Spleen (tissue), 11 donors: ENCODE results near the gene TRMT112. TPM values are rescaled to one million over a fixed set of nuclear protein-coding genes. Genes with fewer than 3 reads are reported as not detected.

Experiments
- DNase-seq: peaks from one replicate; pipeline ENCODE4 v3.0.0-alpha.2; 2020
- H3K27ac ChIP-seq, 8 donors: fragments of 200-600 bp; sonication (generic) in 7 of 8; 1 replicate in 4 of 8; 2 replicates in 4 of 8; pipeline versions ENCODE4 v1.5.0 to v1.8.0; 2016 to 2021; ENCODE audit warnings: inconsistent platforms in 4 of 8, mild to moderate bottlenecking in 4 of 8, moderate library complexity in 1 of 8
- H3K27me3 ChIP-seq, 7 donors: fragments of 200-600 bp; sonication (generic) in 6 of 7; replicated peaks in 1 of 7; 1 replicate in 4 of 7; 2 replicates in 3 of 7; pipeline versions ENCODE4 v1.5.0 to v1.8.0; 2016 to 2021; ENCODE audit warnings: inconsistent platforms in 3 of 7, mild to moderate bottlenecking in 1 of 7
- H3K36me3 ChIP-seq, 6 donors: fragments of 200-600 bp; sonication (generic) in 5 of 6; 1 replicate in 4 of 6; 2 replicates in 2 of 6; pipeline versions ENCODE4 v1.5.0 to v1.8.0; 2016 to 2021; ENCODE audit warnings: inconsistent platforms in 2 of 6
- H3K4me1 ChIP-seq, 6 donors: fragments of 200-600 bp; sonication (generic) in 5 of 6; 1 replicate in 3 of 6; 2 replicates in 3 of 6; pipeline versions ENCODE4 v1.5.0 to v1.8.0; 2016 to 2021; ENCODE audit warnings: inconsistent platforms in 3 of 6
- H3K4me3 ChIP-seq, 8 donors: fragments of 200-600 bp; sonication (generic) in 7 of 8; 1 replicate in 4 of 8; 2 replicates in 4 of 8; pipeline versions ENCODE4 v1.5.0 to v1.8.0; 2016 to 2021; ENCODE audit warnings: inconsistent platforms in 4 of 8, mild to moderate bottlenecking in 4 of 8, moderate library complexity in 2 of 8
- H3K9me3 ChIP-seq, 8 donors: fragments of 200-600 bp; sonication (generic) in 7 of 8; 1 replicate in 4 of 8; 2 replicates in 4 of 8; pipeline versions ENCODE4 v1.5.0 to v1.8.0; 2016 to 2021; ENCODE audit warnings: inconsistent platforms in 4 of 8
- CTCF ChIP-seq, 11 experiments: fragments of 200-600 bp in 7 of 11; fragments of 450-650 bp in 4 of 11; sonication (generic) in 4 of 11; IDR thresholded peaks in 8 of 11; conservative IDR thresholded peaks in 3 of 11; 1 replicate in 7 of 11; 2 replicates in 4 of 11; pipeline versions ENCODE4 v1.4.0 to v1.8.0; 2016 to 2021; ENCODE audit warnings: antibody characterized with exemption in 11 of 11, inconsistent platforms in 4 of 11, mild to moderate bottlenecking in 1 of 11
- POLR2A ChIP-seq, 3 donors: fragments of 450-650 bp; IDR thresholded peaks; one replicate each; pipeline ENCODE4 v1.5.1; 2017; ENCODE audit warnings: antibody characterized with exemption in 3 of 3, mild to moderate bottlenecking in 1 of 3
- POLR2AphosphoS5 ChIP-seq, 3 donors: sonication (generic); formaldehyde crosslinking; IDR thresholded peaks; one replicate each; pipeline ENCODE4 v1.5.1; 2017; ENCODE audit warnings: antibody characterized with exemption in 3 of 3
- WGBS, 5 donors: extraction: QIAGEN DNeasy Blood & Tissue Kit in 3 of 5; methylation state at CpG; one replicate each; pipeline versions ENCODE4 v1.1.5 to v1.1.7; 2013 to 2018; 5-methylcytosine and 5-hydroxymethylcytosine counted together
- intact Hi-C: fragments of 100-400 bp; cut with DNase I; formaldehyde crosslinking; loops from one replicate; pipeline ENCODE4 v1.15.0; 2023; ENCODE audit warnings: low total_unique reads
- polyA plus RNA-seq, 3 donors: library from polyadenylated mRNA; stranded (reverse); fragments of 200-250 nt; gene quantifications; one replicate each; pipeline ENCODE4 v1.2.1, GENCODE V29; 2013
- total RNA-seq, 7 donors: library from RNA; depleted of rRNA in 3 of 7; stranded (reverse); fragments of >200 nt in 3 of 7; fragmentation: NEBNext Ultra II Directional in 4 of 7; extraction: Animal tissue kit (Norgen Biotek cat#: 25700) in 4 of 7; gene quantifications; one replicate each; pipeline versions ENCODE4 v1.1.0 to v1.2.1, GENCODE V29; 2016 to 2021
- donor health status: healthy with polysubstance abuse.
- donor health status: DM: no; HTN: no; CAD: no; lungs with moderate emphysema.
- donor health status: DM: no; HTN: no; CAD: no.
- donor health status: Bipolar disorder and iron deficiency.
- donor health status: healthy.
- donor health status: DM: no; HTN: no; CAD: no.
- donor health status: DM: yes; HTN: yes; CAD: no.

The TRMT112 gene
- total and polyA plus RNA-seq, 10 donors, result 138 to 431 (median 267) TPM

GRCh38 chr11:64305691-64306562, 11.4 kb downstream of the TRMT112 start:
- Histone ChIP-seq H3K4me3 (peak overlapping the region; percentile 70 to 91 (median 80)), H3K9me3 (no peaks in the 10 kb centered on the region), H3K36me3 (peaks cover 0 to 39% (median 0%) of the 10 kb centered on the region in 6 donors), H3K27ac (peak overlapping the region; percentile 81 to 98 (median 94)), H3K4me1 (peaks cover 23 to 67% (median 27%) of the 10 kb centered on the region in 6 donors), H3K27me3 (peaks cover 0 to 17% (median 4%) of the 10 kb centered on the region in 7 donors)
- WGBS, 5 donors, result 0 to 1% (median 1%) methylated on average over 5 to 71 of the region's 71 CpGs
- peak in 7 of 11 experiments; percentile 12 to 60 (median 48) for TF ChIP-seq CTCF (IDR thresholded peaks at IDR 0.05 in 8 of 11, conservative IDR thresholded peaks at IDR 0.05 in 3 of 11)
- TF ChIP-seq POLR2AphosphoS5 (IDR thresholded peaks at IDR 0.05), result peak; percentile 56 to 70 (median 62)
- TF ChIP-seq POLR2A (IDR thresholded peaks at IDR 0.05), result no peak
- intact Hi-C loops, result no loop called here
- peak; percentile 95 for DNase-seq

GRCh38 chr11:64305075-64305690, 12.2 kb downstream of the TRMT112 start, which contains the start of gene ESRRA:
ESRRA (plus strand) TSS chr11:64305524; CDS start chr11:64307180, 1,656 bp downstream.
- peak within 1 kb of the TSS; percentile 70 to 91 (median 80) for H3K4me3 ChIP-seq
- peaks cover 30 to 70% (median 35%) of the 10 kb centered on the region in 6 donors for H3K4me1 ChIP-seq
- peak within 1 kb of the TSS; percentile 81 to 98 (median 94) for H3K27ac ChIP-seq
- intact Hi-C loops, result no loop called here
- DNase-seq, result peak; percentile 100
- 1% methylated on average over 27 to 81 of the region's 81 CpGs for WGBS, 5 donors
- H3K27me3 ChIP-seq, result peaks cover 0 to 24% (median 12%) of the 10 kb centered on the region in 7 donors
- H3K36me3 ChIP-seq, result peaks cover 0 to 32% (median 0%) of the 10 kb centered on the region in 6 donors
- TF ChIP-seq POLR2AphosphoS5 (IDR thresholded peaks at IDR 0.05), result peak; percentile 90
- peak in 1 of 3 donors; percentile 69 for TF ChIP-seq POLR2A (IDR thresholded peaks at IDR 0.05)
- no peak for TF ChIP-seq CTCF (IDR thresholded peaks at IDR 0.05 in 8 of 11, conservative IDR thresholded peaks at IDR 0.05 in 3 of 11)
- H3K9me3 ChIP-seq, result no peaks in the 10 kb centered on the region

DNA sequence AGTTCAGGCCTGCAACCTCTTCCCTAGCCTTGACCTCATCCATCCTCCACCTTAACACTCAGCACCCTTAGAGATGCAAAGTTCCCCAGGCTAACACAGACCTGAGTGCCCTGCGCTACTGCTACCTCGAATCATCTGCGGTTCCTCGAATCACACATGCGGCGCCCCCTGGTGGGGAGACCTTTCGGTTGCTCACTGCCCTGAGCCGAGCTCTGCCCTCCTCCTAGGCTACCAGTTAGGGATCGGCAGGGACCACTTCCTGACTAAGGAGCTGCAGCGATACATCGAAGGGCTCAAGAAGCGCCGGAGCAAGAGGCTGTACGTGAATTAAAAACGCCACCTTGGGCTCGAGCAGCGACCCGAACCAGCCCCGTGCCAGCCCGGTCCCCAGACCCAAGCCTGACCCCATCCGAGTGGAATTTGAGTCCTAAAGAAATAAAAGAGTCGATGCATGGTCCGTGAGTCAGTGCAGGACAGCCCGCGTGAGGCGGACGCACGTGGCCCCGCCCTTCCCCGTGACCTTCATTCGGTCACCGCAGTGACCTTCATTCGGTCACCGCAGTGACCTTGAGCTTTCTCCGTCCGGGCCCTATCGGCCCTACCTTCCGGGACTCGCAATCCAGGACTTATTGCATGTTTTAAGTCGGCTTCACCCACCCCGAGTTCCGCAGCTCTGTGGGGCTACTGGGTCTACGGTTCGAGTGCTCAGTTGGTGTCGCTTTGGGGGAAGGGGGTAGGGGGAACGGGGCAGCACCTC, 12.9 kb downstream of the TRMT112 start:
- H3K4me1 ChIP-seq, result peaks cover 37 to 72% (median 42%) of the 10 kb centered on the region in 6 donors
- H3K27ac ChIP-seq, result peak overlapping the region; percentile 71 to 98 (median 94)
- peak overlapping the region; percentile 28 to 91 (median 78) for H3K4me3 ChIP-seq
- intact Hi-C loops, result loop anchor here (5.0 kb wide), 1 partner anchor 102 kb away; no protein-coding TSS in a partner anchor
- TF ChIP-seq POLR2AphosphoS5 (IDR thresholded peaks at IDR 0.05), result peak; percentile 28 to 69 (median 52)
- peak in 1 of 3 donors; percentile 22 for TF ChIP-seq POLR2A (IDR thresholded peaks at IDR 0.05)
- TF ChIP-seq CTCF (IDR thresholded peaks at IDR 0.05 in 8 of 11, conservative IDR thresholded peaks at IDR 0.05 in 3 of 11), result peak; percentile 80 to 96 (median 92)
- peaks cover 0 to 26% (median 0%) of the 10 kb centered on the region in 6 donors for H3K36me3 ChIP-seq
- H3K27me3 ChIP-seq, result peaks cover 3 to 31% (median 19%) of the 10 kb centered on the region in 7 donors
- DNase-seq, result peak; percentile 98
- WGBS, 5 donors, result 0 to 1% (median 1%) methylated on average over 37 to 46 of the region's 46 CpGs
- H3K9me3 ChIP-seq, result no peaks in the 10 kb centered on the region
